CD1c-positive myeloid dendritic cell (primary cell): ENCODE results near the gene CYTH1.
A peak's percentile ranks its signal among the peaks of the same experiment; 100 is the strongest.

Experiments
- DNase-seq: peaks from one replicate; pipeline ENCODE4 v3.0.0-alpha.2; 2016; ENCODE audit errors: extremely low spot score

CYTH1 gene

GRCh38 chr17:78670850-78671725 lies 111.0 kb downstream of the CYTH1 start:
- no peak for DNase-seq

GRCh38 chr17:78669975-78670518 lies 112.0 kb downstream of the CYTH1 start:
- no peak for DNase-seq

GRCh38 chr17:78669256-78669974 lies 112.7 kb downstream of the CYTH1 start:
- no peak for DNase-seq

GRCh38 chr17:78668847-78669246 lies 113.2 kb downstream of the CYTH1 start:
- DNase-seq: no peak

DNA sequence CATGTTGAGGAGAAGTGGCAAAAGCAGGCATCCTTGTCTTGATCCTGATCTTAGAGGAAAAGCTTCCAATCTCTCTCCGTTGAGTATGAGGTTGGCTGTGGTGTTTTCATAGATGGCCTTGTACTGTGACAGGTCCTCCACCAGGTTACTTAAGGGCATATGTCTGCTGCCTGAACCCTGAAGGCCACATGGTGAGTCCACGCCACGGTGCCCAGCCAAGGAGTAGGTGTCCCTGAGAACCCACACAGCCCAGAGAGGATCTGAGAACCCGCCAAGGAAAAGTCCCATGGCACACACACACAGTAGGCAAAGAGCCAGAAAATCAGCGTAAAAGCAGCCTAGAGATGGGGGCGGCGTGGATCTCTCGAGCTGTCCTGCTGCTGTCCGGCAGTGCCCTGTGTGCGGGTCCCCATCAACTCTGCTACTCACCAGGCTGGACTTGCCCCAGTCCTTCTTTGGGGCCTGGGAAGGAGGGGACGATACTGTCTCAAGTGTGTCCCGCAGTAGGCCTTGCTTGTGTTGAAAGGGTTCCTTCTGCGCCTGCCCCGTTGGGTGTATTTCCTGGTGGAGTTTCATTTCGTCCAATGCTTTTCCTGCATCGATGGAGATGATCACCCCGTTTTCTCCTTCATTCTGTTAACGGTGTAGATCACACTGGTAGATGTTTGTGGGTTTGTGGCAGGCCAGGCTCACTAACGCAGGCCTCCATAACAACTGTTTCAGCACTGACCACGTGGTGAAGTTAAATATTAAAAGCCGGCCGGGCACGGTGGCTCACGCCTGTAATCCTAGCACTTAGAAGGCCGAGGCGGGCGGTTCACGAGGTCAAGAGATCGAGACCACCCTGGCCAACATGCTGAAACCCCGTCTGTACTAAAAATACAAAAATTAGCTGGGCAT lies 114.1 kb downstream of the CYTH1 start:
- peak; percentile 45 for DNase-seq

- no peak for DNase-seq
Measured at GRCh38 chr17:78667091-78667490, 115.0 kb downstream of the CYTH1 start.

DNA sequence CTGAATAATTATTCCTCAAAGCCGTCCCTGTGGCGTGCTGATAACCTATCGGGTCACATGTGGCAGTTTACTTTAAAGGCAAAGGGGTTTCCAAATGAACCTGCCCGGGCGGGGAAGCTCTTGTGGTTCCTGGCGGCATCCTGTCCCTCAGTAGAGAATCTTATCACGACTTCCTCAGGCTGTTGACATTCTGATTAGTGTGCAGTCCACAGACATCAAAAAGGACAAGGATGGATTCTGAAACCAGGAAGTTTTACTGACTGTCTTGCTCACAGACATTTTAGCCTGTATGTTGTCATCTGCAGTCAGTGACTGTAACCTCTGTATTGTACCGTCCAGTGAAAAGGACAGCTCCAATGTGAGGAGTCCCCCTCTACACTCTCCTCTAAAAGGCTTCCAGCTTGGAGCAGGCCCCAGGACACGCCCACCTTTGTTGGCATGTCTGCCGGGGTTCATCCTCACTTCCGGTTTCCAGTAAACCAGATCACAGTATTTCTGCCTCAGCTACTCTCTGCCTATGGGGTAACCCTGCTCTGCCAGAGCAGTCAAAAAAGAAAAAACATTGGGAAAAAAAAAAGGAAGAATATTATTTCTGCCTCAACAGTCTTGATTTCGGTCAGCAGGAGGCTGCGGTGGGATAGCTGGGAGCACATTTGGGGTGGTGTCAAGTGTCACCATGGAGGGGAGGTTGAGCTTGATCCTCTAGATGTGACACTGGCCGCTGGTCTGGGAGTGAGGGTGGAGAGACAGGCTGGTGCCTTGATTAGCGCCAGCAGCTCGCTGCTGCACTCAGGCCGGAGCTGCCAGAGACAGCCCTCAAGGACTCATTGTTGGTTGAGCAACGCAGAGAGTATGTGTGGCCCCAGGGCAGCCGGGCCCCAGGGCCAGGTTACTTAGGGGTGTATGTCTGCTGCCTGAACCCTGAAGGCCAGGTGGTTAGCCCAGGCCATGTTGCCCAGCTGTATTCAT lies 115.8 kb downstream of the CYTH1 start:
- peak; percentile 76 for DNase-seq

GRCh38 chr17:78665387-78665951 lies 116.6 kb downstream of the CYTH1 start:
- DNase-seq: no peak

GRCh38 chr17:78664476-78665386 lies 117.3 kb downstream of the CYTH1 start:
- DNase-seq: peak; percentile 76

DNA sequence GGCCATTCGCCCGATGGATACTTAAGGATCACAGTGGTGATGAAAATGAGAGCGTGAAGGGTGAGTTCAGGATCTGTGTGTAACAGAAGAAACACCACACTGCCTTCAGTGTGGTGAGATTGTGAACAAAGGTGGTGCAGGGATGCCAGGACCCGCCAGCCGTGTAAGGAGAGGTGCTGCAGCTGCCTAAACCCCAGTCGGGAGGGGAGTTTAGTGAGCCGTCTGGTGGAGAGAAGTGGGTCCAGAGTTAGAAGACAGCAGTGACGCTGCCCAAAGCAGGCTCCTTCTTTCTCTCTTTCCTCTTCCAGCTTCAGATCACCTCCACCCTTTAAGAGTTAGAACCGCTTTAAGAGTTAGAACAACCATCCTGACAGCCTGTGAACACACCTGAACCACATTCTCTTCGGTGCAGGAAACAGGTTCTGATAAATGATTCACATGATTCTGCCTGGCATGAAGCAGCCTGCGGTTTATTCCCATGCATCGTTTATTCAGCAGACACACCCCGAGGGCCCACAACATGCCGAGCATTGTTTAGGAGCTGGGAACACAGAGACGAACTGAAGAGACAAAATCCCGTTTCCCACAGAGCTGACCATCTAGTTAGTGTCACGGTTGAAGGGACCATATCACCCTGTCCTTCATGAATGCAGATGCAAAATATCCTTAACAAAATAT lies 120.8 kb downstream of the CYTH1 start:
- no peak for DNase-seq

- DNase-seq: no peak
Measured at GRCh38 chr17:78659546-78659945, 122.5 kb downstream of the CYTH1 start.

DNA sequence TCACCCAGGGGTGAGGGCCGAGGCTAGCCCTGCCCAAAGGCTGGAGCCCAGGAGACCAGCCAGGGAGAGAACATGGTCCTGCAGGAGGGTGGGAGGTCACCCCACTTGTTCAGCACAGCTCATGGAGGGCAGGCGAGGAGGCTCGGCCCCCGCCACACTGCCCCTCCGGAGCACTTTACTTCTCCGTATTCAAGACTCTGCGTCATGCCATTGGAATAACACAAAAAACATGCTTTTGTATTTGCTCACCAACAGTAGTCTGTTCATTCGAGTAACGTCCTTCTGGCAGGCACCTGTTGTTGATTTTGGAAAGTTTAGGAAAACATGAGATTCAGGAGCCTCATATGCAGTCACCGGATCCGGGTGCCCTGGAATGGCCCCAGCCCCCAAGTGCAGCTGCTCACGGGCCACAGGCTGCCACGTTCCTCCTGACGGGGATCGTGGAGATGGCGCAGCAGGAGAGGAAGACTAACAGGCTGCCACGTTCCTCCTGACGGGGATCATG lies 123.7 kb downstream of the CYTH1 start:
- DNase-seq: no peak

GRCh38 chr17:78655251-78655940 lies 126.7 kb downstream of the CYTH1 start:
- DNase-seq: no peak

GRCh38 chr17:78654325-78654724 lies 127.7 kb downstream of the CYTH1 start:
- DNase-seq: peak; percentile 36

- DNase-seq: no peak
Measured at GRCh38 chr17:78653382-78653781, 128.7 kb downstream of the CYTH1 start.

GRCh38 chr17:78652913-78653312 lies 129.2 kb downstream of the CYTH1 start:
- peak; percentile 73 for DNase-seq

DNA sequence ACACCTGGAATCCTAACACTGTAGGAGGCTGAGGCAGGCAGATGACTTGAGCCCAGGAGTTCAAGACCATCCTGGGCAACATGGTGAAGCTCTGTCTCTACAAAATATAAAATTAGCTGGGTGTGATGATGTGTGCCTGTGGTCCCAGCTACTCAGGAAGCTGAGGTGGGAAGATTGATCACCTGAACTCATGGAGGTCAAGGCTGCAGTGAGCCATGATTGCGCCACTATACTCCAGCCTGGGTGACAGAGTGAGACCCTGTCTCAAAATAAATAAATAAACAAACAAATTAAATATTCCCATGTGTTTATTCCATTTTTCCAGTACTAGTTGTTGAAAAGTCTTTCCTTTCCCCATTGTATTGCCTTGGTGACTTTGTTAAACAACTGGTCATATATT lies 130.0 kb downstream of the CYTH1 start:
- DNase-seq: no peak

DNA sequence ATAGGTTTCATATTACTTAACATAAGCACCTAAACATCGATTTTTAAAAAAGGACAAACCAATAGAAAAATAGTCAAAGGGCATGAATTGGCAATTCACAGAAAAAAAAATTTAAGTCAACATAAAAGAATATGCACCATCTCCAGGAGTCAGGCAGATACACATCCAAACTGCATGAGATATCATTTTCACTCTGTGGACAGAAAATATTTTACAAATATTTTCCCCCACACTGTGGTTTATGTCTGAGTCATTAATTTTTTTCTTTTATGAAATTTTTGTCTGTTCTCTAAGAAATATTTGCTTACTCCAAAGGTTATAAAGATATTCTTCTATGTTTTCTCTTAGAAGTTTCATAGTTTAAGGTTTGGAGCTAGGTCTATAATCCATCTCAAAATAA lies 130.5 kb downstream of the CYTH1 start:
- no peak for DNase-seq
